HS-27A (cell line): ENCODE measurements around the gene RDH14.

ENCODE experiments used
- DNase-seq: peaks from one replicate; pipeline ENCODE4 v3.0.0-alpha.2; 2012; ENCODE audit warnings: low read depth, missing footprints

RDH14 gene

DNA sequence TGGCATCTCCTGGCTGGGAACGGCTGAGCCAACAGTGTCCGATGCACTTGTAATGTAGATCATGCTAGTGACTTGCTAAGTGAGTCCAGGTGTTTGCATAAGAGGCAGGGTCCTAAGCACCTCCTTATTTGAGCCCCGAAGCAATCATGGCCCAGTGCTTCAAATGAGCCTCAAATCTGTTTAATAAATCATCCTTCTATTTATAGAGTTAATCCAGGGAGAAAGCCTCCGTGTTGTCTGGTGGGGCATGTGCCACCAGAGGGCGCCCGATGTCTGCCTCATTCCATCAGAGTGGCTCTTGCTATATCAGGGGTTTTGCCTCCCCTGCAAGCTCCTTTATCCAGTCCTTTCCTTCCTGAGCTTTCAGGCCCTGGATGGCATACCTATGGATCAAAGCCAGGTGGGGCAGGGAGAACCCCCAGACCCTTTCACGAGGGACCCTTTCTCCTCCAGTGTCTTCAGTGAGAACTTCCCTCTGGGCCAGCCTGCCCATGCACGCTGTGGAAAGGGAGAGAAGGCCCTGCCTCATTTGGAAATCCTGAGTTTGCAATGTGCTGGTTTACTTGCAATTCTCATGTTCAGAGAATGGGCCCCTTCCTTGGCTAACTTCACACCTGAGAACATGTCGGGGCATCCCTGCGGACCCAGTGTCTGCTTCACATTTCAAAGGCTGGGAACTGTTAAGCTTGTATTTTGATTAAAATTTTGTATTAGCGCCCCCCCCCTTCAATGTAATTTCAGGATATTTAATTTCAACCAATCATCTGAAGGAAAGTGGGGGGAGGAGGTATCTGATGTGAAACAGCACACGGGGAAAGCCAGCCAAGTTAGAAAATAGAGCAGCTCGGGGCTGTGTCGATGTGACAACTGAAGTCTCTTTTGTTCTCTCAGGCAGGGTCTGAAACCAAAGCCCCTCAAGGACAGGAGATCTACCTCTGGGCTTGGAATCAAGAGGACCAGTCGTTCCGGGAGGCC lies 39.7 kb downstream of the RDH14 start:
- DNase-seq, result peak; percentile 57

GRCh38 chr2:18519914-18520450 lies 40.5 kb downstream of the RDH14 start:
- no peak for DNase-seq

- peak; percentile 51 for DNase-seq
These were observed 42.0 kb downstream of the RDH14 start for GRCh38 chr2:18518116-18519111.

- no peak for DNase-seq
These were observed 43.1 kb downstream of the RDH14 start for GRCh38 chr2:18517386-18517785.

DNA sequence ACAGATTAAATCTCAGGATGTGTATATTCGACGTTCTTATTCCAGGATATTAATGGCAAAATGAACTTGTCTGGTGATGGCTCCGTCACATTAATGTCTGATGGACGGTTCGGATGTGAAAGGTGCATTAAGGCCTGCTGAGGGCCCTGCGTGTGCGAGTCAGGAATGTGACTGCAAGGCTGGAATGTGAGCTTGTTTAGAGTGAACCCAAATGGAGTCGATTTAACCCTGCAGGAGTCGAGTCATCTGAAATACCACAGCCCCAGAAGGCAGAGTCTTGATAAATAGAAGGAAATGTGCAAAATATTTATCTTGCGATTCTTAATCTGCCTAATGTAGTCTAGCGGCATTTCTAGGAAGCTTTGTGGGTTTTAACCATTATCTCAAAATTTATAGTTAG lies 44.3 kb downstream of the RDH14 start:
- no peak for DNase-seq

GRCh38 chr2:18514526-18515461 lies 45.7 kb downstream of the RDH14 start:
- no peak for DNase-seq

GRCh38 chr2:18510775-18511174 lies 49.7 kb downstream of the RDH14 start:
- DNase-seq, result no peak

DNA sequence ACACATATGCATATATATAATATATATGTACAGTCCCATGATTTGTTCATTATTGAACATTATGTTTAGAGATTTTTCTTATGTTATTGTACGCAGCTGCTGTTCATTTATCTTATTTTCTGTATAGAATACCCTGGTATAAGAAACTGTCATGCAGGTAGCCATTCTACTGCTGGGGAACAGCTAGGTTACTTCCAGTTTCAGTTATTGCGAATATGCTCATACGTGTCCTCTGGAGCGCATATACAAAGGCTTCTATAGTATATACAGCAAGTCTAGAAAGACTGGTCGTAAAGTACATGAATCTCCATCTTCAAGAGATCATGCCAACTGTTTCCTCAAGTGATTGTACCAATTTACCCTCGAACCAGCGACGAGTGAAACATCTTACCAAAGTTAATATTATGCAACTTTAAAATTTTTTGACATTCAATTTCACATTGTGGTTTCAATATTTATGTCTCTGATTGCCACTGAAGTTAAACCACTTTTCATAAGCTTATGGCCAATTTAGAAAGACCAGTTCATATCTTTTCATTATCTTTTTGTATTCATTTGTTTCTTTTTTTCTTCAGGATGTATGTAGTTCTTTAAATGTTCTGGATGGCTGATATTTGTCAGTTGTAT lies 53.5 kb downstream of the RDH14 start:
- no peak for DNase-seq

DNA sequence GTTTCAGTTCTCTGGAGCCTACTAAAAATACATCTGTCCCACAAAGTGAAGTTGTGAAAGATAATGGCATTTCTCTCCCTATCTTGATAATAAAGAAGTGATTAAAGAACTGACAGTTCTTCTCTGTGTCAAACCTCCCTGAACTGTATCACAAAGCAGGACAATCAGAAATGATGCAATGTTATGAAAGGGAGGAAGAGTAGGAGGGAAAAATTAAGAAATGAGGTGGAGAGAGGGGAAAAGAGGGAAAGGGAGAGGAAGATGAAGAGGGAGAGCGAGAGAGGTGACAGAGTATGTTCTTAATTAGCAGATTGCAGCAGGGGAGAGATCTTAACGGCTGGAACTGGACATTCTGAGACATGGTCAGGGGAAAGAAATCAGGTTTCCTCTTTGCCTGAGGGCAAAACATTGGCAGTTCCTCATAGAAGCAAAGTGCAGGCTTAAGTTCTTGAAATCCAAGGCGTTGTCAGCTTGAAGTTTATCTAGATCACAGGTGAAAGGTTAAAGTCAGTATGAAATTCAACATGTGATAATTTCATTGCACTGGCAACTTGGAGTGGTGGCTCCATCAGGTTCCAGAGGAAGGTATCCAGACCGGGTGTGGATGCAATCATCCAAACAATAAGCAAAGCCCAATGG lies 54.6 kb downstream of the RDH14 start:
- no peak for DNase-seq
